Heart left ventricle (tissue), 16 donors: Measurements from ENCODE around the gene ZNF277. TPM values are rescaled to one million over a fixed set of nuclear protein-coding genes. Genes with fewer than 3 reads are reported as not detected.

Experiments used
- ATAC-seq, 4 donors: fragments of 200-7000 bp; cut with Tn5 transposase; one replicate each; pipeline ENCODE4 v1.9.1; 2020 to 2022; ENCODE audit warnings: moderate library complexity in 4 of 4, mild to moderate bottlenecking in 3 of 4, moderate number of reproducible peaks in 1 of 4
- DNase-seq, 5 donors: peaks; one replicate each; pipeline ENCODE4 v3.0.0-alpha.2; 2020
- H3K27ac ChIP-seq, 12 donors: fragments of 200-600 bp; sonication (generic) in 4 of 12; one replicate each; pipeline versions ENCODE4 v1.5.0 to v1.8.0; 2016 to 2022; ENCODE audit warnings: mild to moderate bottlenecking in 2 of 12
- H3K27me3 ChIP-seq, 9 donors: fragments of 200-600 bp; sonication (generic) in 2 of 9; one replicate each; pipeline versions ENCODE4 v1.5.1 to v1.8.0; 2016 to 2022; ENCODE audit warnings: mild to moderate bottlenecking in 3 of 9
- H3K36me3 ChIP-seq, 9 donors: fragments of 200-600 bp; sonication (generic) in 2 of 9; one replicate each; pipeline versions ENCODE4 v1.5.0 to v1.8.0; 2018 to 2022; ENCODE audit warnings: mild to moderate bottlenecking in 2 of 9
- H3K4me1 ChIP-seq, 12 donors: fragments of 200-600 bp; sonication (generic) in 4 of 12; one replicate each; pipeline versions ENCODE4 v1.5.0 to v1.8.0; 2016 to 2022; ENCODE audit warnings: mild to moderate bottlenecking in 3 of 12
- H3K4me3 ChIP-seq, 12 donors: fragments of 200-600 bp; sonication (generic) in 4 of 12; one replicate each; pipeline versions ENCODE4 v1.5.0 to v1.8.0; 2017 to 2022; ENCODE audit warnings: mild to moderate bottlenecking in 9 of 12, moderate library complexity in 4 of 12
- H3K9me3 ChIP-seq, 12 donors: fragments of 200-600 bp; sonication (generic) in 4 of 12; one replicate each; pipeline versions ENCODE4 v1.5.0 to v1.8.0; 2016 to 2022; ENCODE audit warnings: mild to moderate bottlenecking in 1 of 12
- CTCF ChIP-seq, 12 donors: fragments of 200-600 bp; sonication (generic) in 4 of 12; IDR thresholded peaks; one replicate each; pipeline versions ENCODE4 v1.5.0 to v1.8.0; 2018 to 2022; ENCODE audit warnings: antibody characterized with exemption in 12 of 12, mild to moderate bottlenecking in 5 of 12
- POLR2A ChIP-seq, 2 donors: fragments of 450-650 bp; IDR thresholded peaks; one replicate each; pipeline ENCODE4 v1.6.1; 2017; ENCODE audit warnings: antibody characterized with exemption in 2 of 2, mild to moderate bottlenecking in 2 of 2, moderate library complexity in 2 of 2
- WGBS, 4 donors: extraction: QIAGEN DNeasy Blood & Tissue Kit in 2 of 4; methylation state at CpG; one replicate each; pipeline versions ENCODE4 v1.1.5 to v1.1.7; 2013 to 2018; 5-methylcytosine and 5-hydroxymethylcytosine counted together
- intact Hi-C, 10 donors: fragments of 100-400 bp; cut with DNase I; formaldehyde crosslinking; loops; one replicate each; pipeline versions ENCODE4 v1.11.1 to v1.14.2; 2022
- polyA plus RNA-seq, 2 donors: library from polyadenylated mRNA; stranded (reverse); fragments of 200-250 nt; gene quantifications; one replicate each; pipeline ENCODE4 v1.2.3, GENCODE V29; 2013
- total RNA-seq, 9 donors: library from RNA; depleted of rRNA in 2 of 9; stranded (reverse); fragments of >200 nt in 2 of 9; fragmentation: NEBNext Ultra II Directional in 3 of 9; extraction: Animal tissue kit (Norgen Biotek cat#: 25700) in 3 of 9; gene quantifications; one replicate each; pipeline versions ENCODE4 v1.1.0 to v1.2.4, GENCODE V29; 2016 to 2023
- donor health status: ischemic (EF 13 %, LVEDD 7.1; RV severe dilation, severe dysfunction).
- donor health status: healthy with polysubstance abuse.
- donor health status: DM: no; HTN: yes; CAD: no.
- donor health status: DM: no; HTN: no; CAD: no.
- donor health status: ischemic (EF 25% LVEDD 6.9; RV normal size, moderate dysfunction).
- donor health status: ischemic (EF 25% LVEDD 5.7; RV mildly dilated, moderate dysfunction).
- donor health status: healthy.
- donor health status: DM: yes; HTN: yes; CAD: no.
- donor health status: ischemic (EF 35%, LVEDD 5.7; RV mildly dilated, moderate dysfunction).
- donor health status: nonischemic (EF 11% LVEDD 7.7; RV severe dilation, severe dysfunction).
- donor health status: DM: yes; HTN: yes; CAD: no.
- donor health status: PGD.
- donor health status: ischemic (EF 29% LVEDD 5.4; RV normal size, mild dysfunction).
- donor health status: nonischemic (EF 23%, LVEDD 6.1; RV moderate dilation, normal function).

ZNF277 gene
- total and polyA plus RNA-seq, 11 donors, result 10.3 to 26.5 (median 14.0) TPM

DNA sequence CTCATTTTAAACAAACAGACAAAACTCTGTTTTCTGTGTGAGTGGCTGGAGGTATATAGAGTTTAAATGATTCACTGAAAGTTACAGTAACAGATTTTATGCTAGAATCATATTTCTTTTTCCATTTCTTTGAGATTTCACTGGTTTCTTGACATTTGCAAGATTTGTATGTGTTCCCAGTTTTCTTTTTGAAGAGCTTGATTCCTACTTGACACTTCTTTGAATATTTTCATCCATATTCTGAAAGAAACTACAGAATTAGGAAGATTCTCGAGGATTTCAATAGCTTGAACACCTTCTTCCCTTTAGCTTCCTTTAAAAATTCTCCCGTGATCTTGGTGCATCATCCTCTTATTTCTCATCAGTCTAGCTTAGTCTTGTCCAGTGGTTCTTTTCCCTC, 93.6 kb downstream of the ZNF277 start:
- ATAC-seq, result no peak
- H3K9me3 ChIP-seq, result no peaks in the 10 kb centered on the region
- peaks cover 0 to 22% (median 0%) of the 10 kb centered on the region in 9 donors for H3K36me3 ChIP-seq
- H3K27me3 ChIP-seq, result no peaks in the 10 kb centered on the region
- no peak for DNase-seq
- no peak overlapping the region for H3K4me3 ChIP-seq
- peaks cover 0 to 6% (median 0%) of the 10 kb centered on the region in 12 donors for H3K4me1 ChIP-seq
- intact Hi-C loops, result loop anchor here in 1 of 10 donors (10.0 kb wide), 1 partner anchor 75 kb away; no protein-coding TSS in a partner anchor
- TF ChIP-seq POLR2A (IDR thresholded peaks at IDR 0.05) (no peak), CTCF (IDR thresholded peaks at IDR 0.05) (no peak)
- WGBS, 4 donors, result 97 to 99% (median 98%) methylated on average over 2 of the region's 2 CpGs
- H3K27ac ChIP-seq, result no peak overlapping the region

GRCh38 chr7:112300831-112301407, 94.4 kb downstream of the ZNF277 start:
- H3K36me3 ChIP-seq, result peaks cover 0 to 22% (median 0%) of the 10 kb centered on the region in 9 donors
- 97 to 98% (median 98%) methylated on average over 6 of the region's 6 CpGs for WGBS, 4 donors

DNA sequence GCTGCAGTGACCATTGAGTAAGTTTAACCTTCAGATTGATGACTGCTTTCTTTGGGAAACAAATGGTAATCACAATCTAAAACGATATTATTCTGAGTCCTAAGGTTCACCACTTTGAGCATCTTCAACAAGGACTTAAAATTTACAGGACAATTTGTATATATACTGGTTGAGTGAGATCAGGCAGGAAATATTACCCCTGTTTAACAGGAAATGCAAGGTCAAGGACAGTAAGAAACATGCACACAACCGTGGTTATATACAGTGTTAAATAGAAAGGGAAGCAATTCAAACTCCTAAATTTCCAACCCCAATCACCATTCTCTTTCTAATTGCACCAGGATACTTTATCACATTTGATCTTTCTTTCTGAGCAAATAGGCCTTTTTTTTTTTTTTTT, 96.1 kb downstream of the ZNF277 start:
- DNase-seq, result no peak
- H3K4me3 ChIP-seq, result no peak overlapping the region
- no peak overlapping the region for H3K27ac ChIP-seq
- WGBS, 4 donors, result 59 to 69% (median 65%) methylated on average over 2 of the region's 2 CpGs
- TF ChIP-seq POLR2A (IDR thresholded peaks at IDR 0.05) (no peak), CTCF (IDR thresholded peaks at IDR 0.05) (no peak)
- peaks cover 0 to 20% (median 0%) of the 10 kb centered on the region in 9 donors for H3K36me3 ChIP-seq
- H3K27me3 ChIP-seq, result no peaks in the 10 kb centered on the region
- ATAC-seq, result no peak
- intact Hi-C loops, result loop anchor here in 1 of 10 donors (10.0 kb wide), 1 partner anchor 78 kb away; no protein-coding TSS in a partner anchor
- peaks cover 0 to 6% (median 0%) of the 10 kb centered on the region in 12 donors for H3K4me1 ChIP-seq
- no peaks in the 10 kb centered on the region for H3K9me3 ChIP-seq

More at GRCh38 chr7:112300831-112301407, 94.4 kb downstream of the ZNF277 start:
- intact Hi-C loops, result loop anchor here in 1 of 10 donors (10.0 kb wide), 1 partner anchor 76 kb away; no protein-coding TSS in a partner anchor
- H3K4me1 ChIP-seq, result peaks cover 0 to 6% (median 0%) of the 10 kb centered on the region in 12 donors
- no peak overlapping the region for H3K27ac ChIP-seq
- DNase-seq, result no peak
- ATAC-seq, result no peak
- no peaks in the 10 kb centered on the region for H3K27me3 ChIP-seq
- H3K4me3 ChIP-seq, result no peak overlapping the region
- no peaks in the 10 kb centered on the region for H3K9me3 ChIP-seq
- no peak for TF ChIP-seq CTCF (IDR thresholded peaks at IDR 0.05)
- no peak for TF ChIP-seq POLR2A (IDR thresholded peaks at IDR 0.05)

GRCh38 chr7:112306903-112307302, 100.4 kb downstream of the ZNF277 start:
- no peak for TF ChIP-seq POLR2A (IDR thresholded peaks at IDR 0.05)
- H3K9me3 ChIP-seq, result peaks cover 0 to 12% (median 0%) of the 10 kb centered on the region in 12 donors
- H3K27ac ChIP-seq, result no peak overlapping the region
- peaks cover 0 to 6% (median 0%) of the 10 kb centered on the region in 12 donors for H3K4me1 ChIP-seq
- no peak overlapping the region for H3K4me3 ChIP-seq
- intact Hi-C loops, result loop anchor here in 1 of 10 donors (10.0 kb wide), 1 partner anchor 82 kb away; no protein-coding TSS in a partner anchor
- peaks cover 0 to 6% (median 0%) of the 10 kb centered on the region in 9 donors for H3K36me3 ChIP-seq
- no peak for DNase-seq
- no peaks in the 10 kb centered on the region for H3K27me3 ChIP-seq
- 93 to 98% (median 96%) methylated on average over 2 of the region's 2 CpGs for WGBS, 4 donors
- ATAC-seq, result no peak
